GM12878 (cell line): ENCODE measurements around the gene KRTAP10-9. TPM values are rescaled to one million over a fixed set of nuclear protein-coding genes. Genes with fewer than 3 reads are reported as not detected.

Experiments used
- ATAC-seq: fragments of 200-7000 bp; cut with Tn5 transposase; 3 replicates; pipeline ENCODE4 v1.9.1; 2020; ENCODE audit warnings: mild to moderate bottlenecking, moderate library complexity
- BruUV-seq: library from RNA; stranded (reverse); fragments of 400-500 nt; replicated peaks from 2 replicates; lab custom pipeline; 2021; lab: Mats Ljungman, UMichigan
- CTCF ChIA-PET: fragments of 300-600 bp; sonication (Branson Sonifier 250); formaldehyde crosslinking; extraction: SDS; loops from one replicate; lab custom pipeline; 2021; ENCODE audit warnings: inconsistent platforms; lab: Yijun Ruan, JAX
- POLR2A ChIA-PET: fragments of 350-600 bp; formaldehyde crosslinking; extraction: SDS; loops from one replicate; lab custom pipeline; 2021; ENCODE audit warnings: inconsistent platforms; lab: Charles Lee
- RAD21 ChIA-PET: fragments of 300-600 bp; sonication (Branson Sonifier 250); formaldehyde crosslinking; loops from one replicate; lab custom pipeline; 2023; ENCODE audit warnings: antibody characterized with exemption; ENCODE audit not compliant: unreplicated experiment; lab: Charles Lee
- SMC1A ChIA-PET: fragments of 300-600 bp; sonication (Branson Sonifier 250); formaldehyde crosslinking; loops from one replicate; lab custom pipeline; 2023; ENCODE audit not compliant: unreplicated experiment, uncharacterized antibody; lab: Charles Lee
- DNase-seq: peaks from one replicate; pipeline ENCODE4 v3.0.0-alpha.2; 2011; ENCODE audit warnings: low read depth, low spot score
- FAIRE-seq: peaks from 3 replicates; lab custom pipeline; 2011; peaks lifted over from hg19 to GRCh38; lab: Jason Lieb, UNC
- H2AFZ ChIP-seq: 2 replicates; pipeline ENCODE4 v1.6.0; 2011; ENCODE audit warnings: low read depth, low read length, control low read depth; ENCODE audit not compliant: control insufficient read depth
- H3K27ac ChIP-seq: 2 replicates; pipeline ENCODE4 v1.5.1; 2011; ENCODE audit warnings: control low read depth; ENCODE audit not compliant: control insufficient read depth, insufficient read depth
- H3K27me3 ChIP-seq, 2 experiments: replicated peaks in 1 of 2; 2 replicates each; pipeline versions ENCODE4 v1.6.0 to v1.6.1; 2011; ENCODE audit warnings: low read length in 1 of 2; ENCODE audit not compliant: control insufficient read depth in 2 of 2, insufficient read depth in 2 of 2
- H3K36me3 ChIP-seq, 2 experiments: 2 replicates each; pipeline ENCODE4 v1.5.1; 2011; ENCODE audit warnings: low read length in 1 of 2; ENCODE audit not compliant: control insufficient read depth in 2 of 2, insufficient read depth in 2 of 2
- H3K4me1 ChIP-seq: 2 replicates; pipeline ENCODE4 v1.6.1; 2011; ENCODE audit warnings: mild to moderate bottlenecking, low read length, moderate library complexity, mixed read lengths; ENCODE audit not compliant: control insufficient read depth, insufficient read depth
- H3K4me2 ChIP-seq: 2 replicates; pipeline ENCODE4 v1.6.0; 2011; ENCODE audit warnings: control low read depth; ENCODE audit not compliant: control insufficient read depth, insufficient read depth
- H3K4me3 ChIP-seq: fragments of 200-600 bp; sonication (generic); 2 replicates; pipeline ENCODE4 v1.5.1; 2016
- H3K79me2 ChIP-seq: 2 replicates; pipeline ENCODE4 v1.6.0; 2011; ENCODE audit warnings: low read length; ENCODE audit not compliant: control insufficient read depth, insufficient read depth
- H3K9ac ChIP-seq: 2 replicates; pipeline ENCODE4 v1.8.0; 2011; ENCODE audit warnings: low read length, control low read depth, mixed read lengths; ENCODE audit not compliant: control insufficient read depth, insufficient read depth
- H3K9me3 ChIP-seq: replicated peaks from 3 replicates; pipeline ENCODE4 v1.5.1; 2011; ENCODE audit warnings: mild to moderate bottlenecking, low read length; ENCODE audit not compliant: control insufficient read depth, insufficient read depth
- H4K20me1 ChIP-seq: 2 replicates; pipeline ENCODE4 v1.6.0; 2011; ENCODE audit not compliant: control insufficient read depth, insufficient read depth
- E2F4 ChIP-seq: IDR thresholded peaks from 2 replicates; pipeline ENCODE4 v1.6.1; 2012; ENCODE audit warnings: low read depth, low read length, improper control_type of control experiment
- GABPA ChIP-seq: IDR thresholded peaks from 2 replicates; pipeline ENCODE4 v1.6.1; 2014; ENCODE audit warnings: antibody characterized with exemption, low read depth, mild to moderate bottlenecking, inconsistent platforms
- MEF2A ChIP-seq: IDR thresholded peaks from 2 replicates; pipeline ENCODE4 v1.6.1; 2011; ENCODE audit warnings: low read depth, mild to moderate bottlenecking, low read length, moderate library complexity; ENCODE audit not compliant: insufficient read depth
- NR2C2 ChIP-seq: IDR thresholded peaks from 2 replicates; pipeline ENCODE4 v1.6.1; 2011; ENCODE audit warnings: borderline replicate concordance, low read depth; ENCODE audit not compliant: control insufficient read depth, insufficient read length
- RAD21 ChIP-seq: IDR thresholded peaks from 2 replicates; pipeline ENCODE4 v1.6.1; 2011; ENCODE audit warnings: mild to moderate bottlenecking, low read depth, low read length, moderate library complexity; ENCODE audit not compliant: insufficient read depth
- RFX5 ChIP-seq: IDR thresholded peaks from 2 replicates; pipeline ENCODE4 v1.6.1; 2011; ENCODE audit warnings: low read depth, low read length, improper control_type of control experiment
- WGBS: methylation state at CpG from one replicate; pipeline ENCODE4 v1.1.6; 2016; ENCODE audit warnings: low lambda C conversion rate; ENCODE audit not compliant: insufficient replicate concordance, insufficient coverage; ENCODE audit errors: missing lambda C conversion rate; 5-methylcytosine and 5-hydroxymethylcytosine counted together
- in situ Hi-C: fragments of 300-500 bp; cut with MboI; formaldehyde crosslinking; loops from 9 replicates; pipeline ENCODE4 v1.14.3; 2018; ENCODE audit warnings: mixed read lengths
- intact Hi-C: fragments of 100-400 bp; cut with micrococcal nuclease; formaldehyde crosslinking; loops from one replicate; pipeline ENCODE4 v1.14.2; 2022; ENCODE audit not compliant: unreplicated experiment
- polyA plus RNA-seq, 11 experiments: library from polyadenylated mRNA; depleted of rRNA in 4 of 11; unstranded in 6 of 11; stranded (reverse) in 5 of 11; fragments of >200 nt; fragmentation: Nextera tagmentation in 4 of 11; fragmentation: Illumina TruSeq in 1 of 11; extraction: Ambion mirVana in 4 of 11; extraction: Trizol in 1 of 11; gene quantifications; 1 replicate in 1 of 11; 2 replicates in 10 of 11; pipeline versions ENCODE4 v1.2.1 to v1.2.3, GENCODE V29; 2011 to 2016; ENCODE audit warnings: inconsistent platforms in 2 of 11, missing spikeins in 2 of 11, low read depth in 1 of 11
- total RNA-seq, 4 experiments: library from RNA; depleted of rRNA in 3 of 4; stranded (reverse); fragments of >200 nt in 3 of 4; fragmentation: Illumina TruSeq in 1 of 4; extraction: Trizol in 1 of 4; gene quantifications; 2 replicates each; pipeline versions ENCODE4 v1.2.1 to v1.2.3, GENCODE V29; 2013 to 2021
- TF ChIP-seq, protein P1 (sequence below): fragments of 450-650 bp; IDR thresholded peaks from 2 replicates; pipeline ENCODE4 v1.6.1; 2018; ENCODE audit warnings: mild to moderate bottlenecking, low read depth, moderate library complexity; ENCODE audit not compliant: partially characterized antibody

KRTAP10-9 gene
- total and polyA plus RNA-seq, 10 of the 15 experiments (the other 5 are each of a cell fraction or from before 2014, with no cell fraction given) = not detected

DNA sequence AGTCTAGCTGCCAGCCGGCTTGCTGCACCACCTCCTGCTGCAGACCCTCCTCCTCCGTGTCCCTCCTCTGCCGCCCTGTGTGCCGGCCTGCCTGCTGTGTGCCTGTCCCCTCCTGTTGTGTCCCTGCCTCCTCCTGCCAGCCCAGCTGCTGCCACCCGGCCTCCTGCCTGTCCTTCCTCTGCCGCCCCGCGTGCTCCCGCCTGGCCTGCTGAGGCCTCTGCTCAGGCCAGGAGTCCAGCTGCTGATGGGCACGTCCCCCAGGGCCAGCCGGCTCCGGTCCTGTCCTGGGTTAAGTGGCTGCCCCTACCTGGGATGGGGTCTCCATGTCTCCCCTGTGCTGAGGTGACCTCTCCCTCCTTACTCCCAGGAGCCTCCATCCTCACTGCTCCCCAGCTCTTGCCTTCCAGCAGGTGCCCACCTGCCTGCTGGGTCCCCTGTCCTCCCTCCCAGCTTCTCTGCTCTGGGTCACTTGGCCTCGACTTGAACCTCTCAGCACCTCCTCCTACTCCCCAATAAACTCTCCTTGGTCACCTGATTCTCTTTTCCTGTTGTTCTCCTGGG, 14.1 kb upstream of the KRTAP10-9 start:
- POLR2A ChIA-PET = no interaction called here
- in situ Hi-C loops = no loop called here
- H2AFZ ChIP-seq = no peak overlapping the region

More for the DNA sequence above, 14.1 kb upstream of the KRTAP10-9 start:
- Histone ChIP-seq H3K27ac (no peak overlapping the region), H4K20me1 (no peaks in the 10 kb centered on the region), H3K9me3 (peaks cover 2% of the 10 kb centered on the region; the same call in 1 of the 3 replicates), H3K4me3 (no peak overlapping the region), H3K4me1 (no peaks in the 10 kb centered on the region), H3K79me2 (no peaks in the 10 kb centered on the region), H3K9ac (no peak overlapping the region), H3K4me2 (no peak overlapping the region), H3K27me3 (no peaks in the 10 kb centered on the region), H3K36me3 (no peaks in the 10 kb centered on the region)
- ChIA-PET RAD21 (no interaction called here), CTCF (no interaction called here), SMC1A (no interaction called here)
- no TSS peak for BruUV-seq
- 40% methylated on average over 13 of the region's 13 CpGs for WGBS
- DNase-seq (no peak), FAIRE-seq (no peak), ATAC-seq (no peak)
- intact Hi-C loops = no loop called here
- TF ChIP-seq NR2C2 = no peak
- TF ChIP-seq GABPA = no peak
- no peak for TF ChIP-seq RFX5
- no peak for TF ChIP-seq RAD21
- TF ChIP-seq E2F4 = no peak
- TF ChIP-seq, protein P1, sequence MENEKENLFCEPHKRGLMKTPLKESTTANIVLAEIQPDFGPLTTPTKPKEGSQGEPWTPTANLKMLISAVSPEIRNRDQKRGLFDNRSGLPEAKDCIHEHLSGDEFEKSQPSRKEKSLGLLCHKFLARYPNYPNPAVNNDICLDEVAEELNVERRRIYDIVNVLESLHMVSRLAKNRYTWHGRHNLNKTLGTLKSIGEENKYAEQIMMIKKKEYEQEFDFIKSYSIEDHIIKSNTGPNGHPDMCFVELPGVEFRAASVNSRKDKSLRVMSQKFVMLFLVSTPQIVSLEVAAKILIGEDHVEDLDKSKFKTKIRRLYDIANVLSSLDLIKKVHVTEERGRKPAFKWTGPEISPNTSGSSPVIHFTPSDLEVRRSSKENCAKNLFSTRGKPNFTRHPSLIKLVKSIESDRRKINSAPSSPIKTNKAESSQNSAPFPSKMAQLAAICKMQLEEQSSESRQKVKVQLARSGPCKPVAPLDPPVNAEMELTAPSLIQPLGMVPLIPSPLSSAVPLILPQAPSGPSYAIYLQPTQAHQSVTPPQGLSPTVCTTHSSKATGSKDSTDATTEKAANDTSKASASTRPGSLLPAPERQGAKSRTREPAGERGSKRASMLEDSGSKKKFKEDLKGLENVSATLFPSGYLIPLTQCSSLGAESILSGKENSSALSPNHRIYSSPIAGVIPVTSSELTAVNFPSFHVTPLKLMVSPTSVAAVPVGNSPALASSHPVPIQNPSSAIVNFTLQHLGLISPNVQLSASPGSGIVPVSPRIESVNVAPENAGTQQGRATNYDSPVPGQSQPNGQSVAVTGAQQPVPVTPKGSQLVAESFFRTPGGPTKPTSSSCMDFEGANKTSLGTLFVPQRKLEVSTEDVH = no peak
- TF ChIP-seq MEF2A = no peak
